CD4-positive, alpha-beta memory T cell (primary cell): ENCODE measurements around the gene KDM1B. TPM values are rescaled to one million over a fixed set of nuclear protein-coding genes. Genes with fewer than 3 reads are reported as not detected.

Source experiments
- CTCF ChIA-PET: fragments of 350-600 bp; sonication (Branson Sonifier 250); formaldehyde crosslinking; loops from one replicate; lab custom pipeline; 2021; ENCODE audit warnings: inconsistent platforms; ENCODE audit not compliant: partially characterized antibody; lab: Charles Lee
- POLR2A ChIA-PET: fragments of 350-600 bp; sonication (Branson Sonifier 250); formaldehyde crosslinking; loops from one replicate; lab custom pipeline; 2021; ENCODE audit not compliant: partially characterized antibody; lab: Charles Lee
- DNase-seq, 5 donors: peaks; one replicate each; pipeline versions ENCODE4 v3.0.0 to v3.0.0-alpha.2; 2020 to 2022; ENCODE audit warnings: mixed read lengths in 1 of 5
- H3K27ac ChIP-seq: one replicate; pipeline ENCODE4 v1.7.0; 2013; ENCODE audit warnings: low read depth, low read length
- H3K27me3 ChIP-seq: 2 replicates; pipeline ENCODE4 v1.7.0; 2013; ENCODE audit warnings: mild to moderate bottlenecking, low read length, moderate library complexity; ENCODE audit not compliant: insufficient read depth
- H3K36me3 ChIP-seq: 2 replicates; pipeline ENCODE4 v1.7.0; 2013; ENCODE audit warnings: mild to moderate bottlenecking, low read length, moderate library complexity; ENCODE audit not compliant: insufficient read depth
- H3K4me1 ChIP-seq: 2 replicates; pipeline ENCODE4 v1.7.0; 2013; ENCODE audit warnings: mild to moderate bottlenecking, low read length, moderate library complexity; ENCODE audit not compliant: insufficient read depth
- H3K4me3 ChIP-seq, 2 donors: one replicate each; pipeline ENCODE4 v1.7.0; 2013; ENCODE audit warnings: low read length in 2 of 2, mild to moderate bottlenecking in 1 of 2
- H3K9me3 ChIP-seq, 2 donors: one replicate each; pipeline ENCODE4 v1.7.0; 2013; ENCODE audit warnings: low read length in 2 of 2, control low read depth in 1 of 2; ENCODE audit not compliant: control insufficient read depth in 1 of 2
- H3K27ac Mint-ChIP-seq, 7 donors: one replicate each; pipeline ENCODE4 v1.8.0; 2020 to 2021; ENCODE audit warnings: mixed read lengths in 7 of 7, mild to moderate bottlenecking in 6 of 7, inconsistent platforms in 3 of 7, moderate library complexity in 3 of 7
- H3K27me3 Mint-ChIP-seq, 2 donors: one replicate each; pipeline ENCODE4 v1.8.0; 2020 to 2021; ENCODE audit warnings: mixed read lengths in 2 of 2
- H3K36me3 Mint-ChIP-seq, 2 donors: one replicate each; pipeline ENCODE4 v1.8.0; 2020 to 2021; ENCODE audit warnings: mixed read lengths in 2 of 2, inconsistent platforms in 1 of 2, mild to moderate bottlenecking in 1 of 2
- H3K4me1 Mint-ChIP-seq, 4 donors: one replicate each; pipeline ENCODE4 v1.8.0; 2020 to 2021; ENCODE audit warnings: mixed read lengths in 4 of 4, mild to moderate bottlenecking in 1 of 4
- H3K4me3 Mint-ChIP-seq, 8 donors: one replicate each; pipeline ENCODE4 v1.8.0; 2020 to 2021; ENCODE audit warnings: mixed read lengths in 8 of 8, mild to moderate bottlenecking in 7 of 8, moderate library complexity in 6 of 8, inconsistent platforms in 3 of 8
- H3K9me3 Mint-ChIP-seq, 8 donors: one replicate each; pipeline ENCODE4 v1.8.0; 2020 to 2021; ENCODE audit warnings: mixed read lengths in 8 of 8, mild to moderate bottlenecking in 5 of 8, inconsistent platforms in 3 of 8, moderate library complexity in 1 of 8
- intact Hi-C: fragments of 100-400 bp; cut with micrococcal nuclease; formaldehyde crosslinking; loops from one replicate; pipeline ENCODE4 v1.15.1; 2023
- polyA plus RNA-seq, 2 donors: library from polyadenylated mRNA; unstranded; fragments of 300-500 nt; fragmentation: Illumina TruSeq; gene quantifications; one replicate each; pipeline ENCODE4 v1.2.3, GENCODE V29; 2021
- total RNA-seq, 2 experiments: library from RNA; stranded (reverse); gene quantifications; one replicate each; pipeline ENCODE4 v1.2.3, GENCODE V29; 2021

The KDM1B gene
- total and polyA plus RNA-seq, 4 experiments from 2014 or later, result 0.45 to 12.3 (median 6.5) TPM

- Histone ChIP-seq H3K9me3 (no peaks in the 10 kb centered on the region), H3K27ac (no peak overlapping the region), H3K4me3 (no peak overlapping the region), H3K4me1 (no peaks in the 10 kb centered on the region), H3K36me3 (peaks cover 18% of the 10 kb centered on the region), H3K27me3 (no peaks in the 10 kb centered on the region)
- no peak overlapping the region for H3K27ac Mint-ChIP-seq
- peaks cover 0 to 8% (median 5%) of the 10 kb centered on the region in 4 donors for H3K4me1 Mint-ChIP-seq
- no peaks in the 10 kb centered on the region for H3K9me3 Mint-ChIP-seq
- peaks cover 56 to 61% of the 10 kb centered on the region in 2 donors for H3K36me3 Mint-ChIP-seq
- ChIA-PET CTCF (no interaction called here), POLR2A (no interaction called here)
- no peak for DNase-seq
- H3K27me3 Mint-ChIP-seq, result no peaks in the 10 kb centered on the region
- intact Hi-C loops, result no loop called here
- H3K4me3 Mint-ChIP-seq, result no peak overlapping the region
Measured at GRCh38 chr6:18136260-18136659, 19.0 kb upstream of the KDM1B start.

GRCh38 chr6:18138906-18139305 lies 16.3 kb upstream of the KDM1B start:
- no peaks in the 10 kb centered on the region for H3K27me3 ChIP-seq
- peaks cover 0 to 8% (median 6%) of the 10 kb centered on the region in 4 donors for H3K4me1 Mint-ChIP-seq
- H3K4me3 Mint-ChIP-seq, result no peak overlapping the region
- intact Hi-C loops, result no loop called here
- H3K36me3 Mint-ChIP-seq, result peaks cover 61 to 64% of the 10 kb centered on the region in 2 donors
- no peak for DNase-seq
- no peaks in the 10 kb centered on the region for H3K9me3 Mint-ChIP-seq
- no peaks in the 10 kb centered on the region for H3K9me3 ChIP-seq
- ChIA-PET POLR2A (no interaction called here), CTCF (interaction anchor here (1.1 kb wide), 1 partner anchor 16 kb away, joined by 3 read pairs; no protein-coding TSS in a partner anchor)
- H3K4me3 ChIP-seq, result no peak overlapping the region
- H3K27me3 Mint-ChIP-seq, result no peaks in the 10 kb centered on the region
- H3K36me3 ChIP-seq, result peaks cover 21% of the 10 kb centered on the region
- no peak overlapping the region for H3K27ac Mint-ChIP-seq
- H3K4me1 ChIP-seq, result no peaks in the 10 kb centered on the region
- no peak overlapping the region for H3K27ac ChIP-seq

- no peaks in the 10 kb centered on the region for H3K9me3 ChIP-seq
- no peak for DNase-seq
- H3K9me3 Mint-ChIP-seq, result no peaks in the 10 kb centered on the region
- peak overlapping the region in 1 of 7 donors; percentile 10 for H3K27ac Mint-ChIP-seq
- ChIA-PET CTCF (no interaction called here), POLR2A (no interaction called here)
- no peak overlapping the region for H3K4me3 ChIP-seq
- no peaks in the 10 kb centered on the region for H3K27me3 Mint-ChIP-seq
- H3K4me1 ChIP-seq, result no peaks in the 10 kb centered on the region
- H3K36me3 Mint-ChIP-seq, result peaks cover 56 to 57% of the 10 kb centered on the region in 2 donors
- intact Hi-C loops, result no loop called here
- H3K36me3 ChIP-seq, result peaks cover 21% of the 10 kb centered on the region
- no peak overlapping the region for H3K27ac ChIP-seq
- no peak overlapping the region for H3K4me3 Mint-ChIP-seq
- no peaks in the 10 kb centered on the region for H3K27me3 ChIP-seq
- H3K4me1 Mint-ChIP-seq, result peaks cover 0 to 6% (median 4%) of the 10 kb centered on the region in 4 donors
Measured at GRCh38 chr6:18139935-18140621, 15.1 kb upstream of the KDM1B start.

- H3K4me3 Mint-ChIP-seq, result no peak overlapping the region
- H3K4me1 ChIP-seq, result no peaks in the 10 kb centered on the region
- peak overlapping the region in 1 of 7 donors; percentile 38 for H3K27ac Mint-ChIP-seq
- no peaks in the 10 kb centered on the region for H3K9me3 Mint-ChIP-seq
- H3K36me3 Mint-ChIP-seq, result peaks cover 48 to 50% of the 10 kb centered on the region in 2 donors
- CTCF ChIA-PET, result no interaction called here
- DNase-seq, result no peak
- H3K4me3 ChIP-seq, result no peak overlapping the region
- H3K36me3 ChIP-seq, result peaks cover 21% of the 10 kb centered on the region
- H3K27me3 Mint-ChIP-seq, result no peaks in the 10 kb centered on the region
- H3K4me1 Mint-ChIP-seq, result peaks cover 0 to 2% (median 0%) of the 10 kb centered on the region in 4 donors
- intact Hi-C loops, result no loop called here
- H3K9me3 ChIP-seq, result no peaks in the 10 kb centered on the region
- H3K27ac ChIP-seq, result no peak overlapping the region
- no peaks in the 10 kb centered on the region for H3K27me3 ChIP-seq
- POLR2A ChIA-PET, result no interaction called here
Measured at GRCh38 chr6:18141805-18142590, 13.2 kb upstream of the KDM1B start.

- Histone ChIP-seq H3K36me3 (peaks cover 21% of the 10 kb centered on the region), H3K27ac (no peak overlapping the region), H3K27me3 (no peaks in the 10 kb centered on the region), H3K4me3 (no peak overlapping the region), H3K4me1 (no peaks in the 10 kb centered on the region), H3K9me3 (no peaks in the 10 kb centered on the region)
- Mint-ChIP-seq H3K36me3 (peaks cover 52 to 53% of the 10 kb centered on the region in 2 donors), H3K4me3 (no peak overlapping the region), H3K9me3 (no peaks in the 10 kb centered on the region), H3K4me1 (peaks cover 0 to 2% (median 0%) of the 10 kb centered on the region in 4 donors), H3K27me3 (no peaks in the 10 kb centered on the region), H3K27ac (no peak overlapping the region)
- ChIA-PET POLR2A (no interaction called here), CTCF (no interaction called here)
- DNase-seq, result no peak
- intact Hi-C loops, result no loop called here
Measured at GRCh38 chr6:18142591-18142861, 12.7 kb upstream of the KDM1B start.

GRCh38 chr6:18147160-18147559 lies 8.1 kb upstream of the KDM1B start:
- intact Hi-C loops, result no loop called here
- ChIA-PET CTCF (no interaction called here), POLR2A (no interaction called here)

GRCh38 chr6:18147616-18148015 lies 7.6 kb upstream of the KDM1B start:
- Histone ChIP-seq H3K4me3 (no peak overlapping the region), H3K27ac (no peak overlapping the region), H3K27me3 (no peaks in the 10 kb centered on the region), H3K9me3 (no peaks in the 10 kb centered on the region), H3K36me3 (peaks cover 10% of the 10 kb centered on the region), H3K4me1 (peaks cover 3% of the 10 kb centered on the region)
- ChIA-PET CTCF (no interaction called here), POLR2A (no interaction called here)
- no peaks in the 10 kb centered on the region for H3K9me3 Mint-ChIP-seq
- DNase-seq, result no peak
- H3K4me1 Mint-ChIP-seq, result peaks cover 2 to 4% (median 3%) of the 10 kb centered on the region in 4 donors
- no peak overlapping the region for H3K4me3 Mint-ChIP-seq
- H3K27ac Mint-ChIP-seq, result no peak overlapping the region
- H3K36me3 Mint-ChIP-seq, result peaks cover 33 to 44% of the 10 kb centered on the region in 2 donors
- H3K27me3 Mint-ChIP-seq, result no peaks in the 10 kb centered on the region
- intact Hi-C loops, result no loop called here

More at GRCh38 chr6:18147160-18147559, 8.1 kb upstream of the KDM1B start:
- no peak overlapping the region for H3K4me3 ChIP-seq
- H3K27me3 Mint-ChIP-seq, result no peaks in the 10 kb centered on the region
- H3K36me3 ChIP-seq, result peaks cover 10% of the 10 kb centered on the region
- H3K9me3 Mint-ChIP-seq, result no peaks in the 10 kb centered on the region
- H3K36me3 Mint-ChIP-seq, result peaks cover 37 to 49% of the 10 kb centered on the region in 2 donors
- no peaks in the 10 kb centered on the region for H3K4me1 ChIP-seq
- peaks cover 0 to 4% (median under 1%) of the 10 kb centered on the region in 4 donors for H3K4me1 Mint-ChIP-seq
- no peak overlapping the region for H3K4me3 Mint-ChIP-seq
- H3K27me3 ChIP-seq, result no peaks in the 10 kb centered on the region
- H3K27ac ChIP-seq, result no peak overlapping the region
- DNase-seq, result no peak
- no peak overlapping the region for H3K27ac Mint-ChIP-seq
- H3K9me3 ChIP-seq, result no peaks in the 10 kb centered on the region
